Measurements from ENCODE around the gene SLC22A7.

GRCh38 chr6:43283514-43283901, 14.6 kb upstream of the SLC22A7 start:
- TF ChIP-seq TAF1 (IDR thresholded peaks at IDR 0.05; ENCODE audit: low read depth, low read length) (no peak), POLR2A (IDR thresholded peaks at IDR 0.05; ENCODE audit: low read depth, low read length) (no peak), POLR2AphosphoS5 (IDR thresholded peaks at IDR 0.05; ENCODE audit: low read depth, low read length) (no peak), POU2F2 (IDR thresholded peaks at IDR 0.05; ENCODE audit: low read depth, low read length) (no peak)
